Epithelial cell of esophagus (primary cell): ENCODE results near the gene RBMS3.

Experiments
- DNase-seq: peaks from one replicate; pipeline ENCODE4 v3.0.0; 2010; ENCODE audit warnings: low read depth
- H3K4me3 ChIP-seq: 2 replicates; pipeline ENCODE4 v1.5.1; 2011; ENCODE audit warnings: mild to moderate bottlenecking, low read length, control low read depth
- TF ChIP-seq, protein P1 (sequence below): IDR thresholded peaks from 2 replicates; pipeline ENCODE4 v1.5.1; 2011; ENCODE audit warnings: low read depth, mild to moderate bottlenecking, low read length, control low read depth, inconsistent platforms; ENCODE audit not compliant: insufficient read depth; ENCODE audit errors: missing control alignments

Gene RBMS3

DNA sequence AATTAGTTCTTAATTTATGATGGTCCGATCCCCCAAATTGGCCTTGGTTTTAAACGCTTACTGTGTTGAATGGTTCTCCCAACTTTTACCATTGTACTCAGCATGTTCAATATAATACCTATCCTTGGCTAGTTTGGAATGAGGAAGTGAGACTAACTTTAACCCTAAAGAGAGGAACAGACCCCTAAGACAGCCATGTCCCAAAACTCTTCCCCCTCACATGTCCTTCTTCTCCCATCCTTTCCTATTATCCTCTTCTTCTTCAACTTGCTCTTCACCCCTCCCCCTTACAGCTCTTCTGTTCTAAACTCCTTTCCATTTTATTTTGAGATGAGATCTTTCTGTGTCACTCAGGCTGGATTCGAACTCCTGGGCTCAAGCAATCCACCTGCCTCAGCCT is 116.5 kb downstream of the RBMS3 start:
- DNase-seq: no peak
- H3K4me3 ChIP-seq: no peak overlapping the region
- TF ChIP-seq, protein P1, sequence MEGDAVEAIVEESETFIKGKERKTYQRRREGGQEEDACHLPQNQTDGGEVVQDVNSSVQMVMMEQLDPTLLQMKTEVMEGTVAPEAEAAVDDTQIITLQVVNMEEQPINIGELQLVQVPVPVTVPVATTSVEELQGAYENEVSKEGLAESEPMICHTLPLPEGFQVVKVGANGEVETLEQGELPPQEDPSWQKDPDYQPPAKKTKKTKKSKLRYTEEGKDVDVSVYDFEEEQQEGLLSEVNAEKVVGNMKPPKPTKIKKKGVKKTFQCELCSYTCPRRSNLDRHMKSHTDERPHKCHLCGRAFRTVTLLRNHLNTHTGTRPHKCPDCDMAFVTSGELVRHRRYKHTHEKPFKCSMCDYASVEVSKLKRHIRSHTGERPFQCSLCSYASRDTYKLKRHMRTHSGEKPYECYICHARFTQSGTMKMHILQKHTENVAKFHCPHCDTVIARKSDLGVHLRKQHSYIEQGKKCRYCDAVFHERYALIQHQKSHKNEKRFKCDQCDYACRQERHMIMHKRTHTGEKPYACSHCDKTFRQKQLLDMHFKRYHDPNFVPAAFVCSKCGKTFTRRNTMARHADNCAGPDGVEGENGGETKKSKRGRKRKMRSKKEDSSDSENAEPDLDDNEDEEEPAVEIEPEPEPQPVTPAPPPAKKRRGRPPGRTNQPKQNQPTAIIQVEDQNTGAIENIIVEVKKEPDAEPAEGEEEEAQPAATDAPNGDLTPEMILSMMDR: no peak

DNA sequence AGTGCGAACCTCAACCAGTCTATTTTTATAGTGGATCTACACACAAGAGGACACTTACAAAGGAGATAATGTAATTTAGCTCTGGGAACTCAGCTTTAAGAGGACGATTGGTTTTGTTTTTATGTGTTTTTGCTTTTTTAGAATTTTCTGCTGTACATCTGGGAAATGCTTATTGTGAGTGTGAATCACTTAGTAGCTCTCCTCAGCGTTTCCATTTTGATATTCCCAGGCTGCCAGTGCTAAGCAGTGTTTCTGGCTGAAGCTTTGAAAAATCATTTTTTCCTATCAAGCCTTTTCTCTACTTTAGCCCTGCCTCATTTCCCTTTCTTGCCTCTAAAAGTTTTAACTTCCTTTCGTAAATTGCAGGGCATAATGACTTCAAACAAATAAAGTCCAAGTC is 117.9 kb downstream of the RBMS3 start:
- H3K4me3 ChIP-seq: no peak overlapping the region
- TF ChIP-seq, protein P1: no peak

DNA sequence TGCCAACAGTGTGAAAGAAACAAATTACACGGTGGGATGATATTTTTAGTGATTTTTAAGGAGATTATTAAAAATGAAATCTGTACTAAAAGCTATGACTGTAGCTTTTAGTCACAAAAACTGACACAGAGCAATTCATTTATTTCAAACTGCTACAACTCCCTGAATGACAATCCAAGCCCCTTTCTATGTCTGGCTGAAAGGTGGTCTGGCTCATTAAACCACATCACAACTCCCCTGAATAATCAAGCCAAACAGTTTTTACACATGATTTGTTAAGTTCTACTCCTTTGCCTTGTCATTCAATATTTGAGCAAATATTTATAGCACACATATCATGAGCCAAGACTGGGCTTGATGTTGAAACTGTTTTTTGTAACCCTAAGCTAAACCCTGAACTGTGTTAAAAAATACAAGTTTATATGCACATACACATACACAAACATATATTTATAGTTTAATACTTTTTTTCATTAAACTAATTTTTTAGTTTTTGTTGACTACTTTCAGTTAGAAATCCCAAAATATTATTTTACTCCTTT is 125.5 kb downstream of the RBMS3 start:
- TF ChIP-seq, protein P1: no peak
- no peak for DNase-seq
- no peak overlapping the region for H3K4me3 ChIP-seq

More for the DNA sequence above, 117.9 kb downstream of the RBMS3 start:
- no peak for DNase-seq

DNA sequence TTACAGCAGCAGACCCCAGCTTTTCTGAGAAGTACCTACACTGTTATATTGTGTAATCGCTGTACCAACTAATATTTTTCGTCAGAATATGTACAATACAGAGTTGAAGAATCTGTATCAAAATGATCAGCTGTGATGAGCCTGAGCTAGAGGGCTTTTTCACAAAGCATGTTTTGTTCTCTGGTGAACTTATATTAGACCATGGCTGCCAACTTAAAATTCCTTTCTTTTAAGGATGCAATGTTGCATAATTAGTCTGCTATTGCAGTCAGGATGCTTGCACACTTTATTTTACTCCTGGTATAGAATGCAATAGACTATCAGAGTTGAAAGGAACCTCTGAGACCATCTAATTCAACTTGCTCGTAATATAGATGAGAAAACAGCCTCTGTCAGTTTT is 127.8 kb downstream of the RBMS3 start:
- no peak overlapping the region for H3K4me3 ChIP-seq
- DNase-seq: no peak
- TF ChIP-seq, protein P1: no peak

DNA sequence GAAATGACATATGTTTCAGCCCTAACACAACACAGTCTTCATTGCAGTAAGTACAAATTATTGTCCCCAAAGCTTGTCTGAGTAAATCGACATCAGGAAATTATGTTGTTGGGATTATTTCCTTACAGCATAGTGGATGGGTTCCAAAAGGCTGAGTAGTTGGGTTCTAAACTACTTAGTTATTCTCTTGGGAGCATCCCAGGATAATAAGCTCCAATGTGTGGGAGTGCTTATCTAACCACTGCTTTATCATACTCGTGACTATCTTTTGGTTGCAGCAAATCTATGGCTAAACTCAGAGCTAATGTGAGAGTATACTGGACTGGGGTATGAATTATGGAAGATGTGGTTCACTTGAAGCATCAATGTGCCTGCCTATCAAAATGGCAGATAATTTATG is 128.5 kb downstream of the RBMS3 start:
- DNase-seq: no peak
- H3K4me3 ChIP-seq: no peak overlapping the region
- TF ChIP-seq, protein P1: no peak

DNA sequence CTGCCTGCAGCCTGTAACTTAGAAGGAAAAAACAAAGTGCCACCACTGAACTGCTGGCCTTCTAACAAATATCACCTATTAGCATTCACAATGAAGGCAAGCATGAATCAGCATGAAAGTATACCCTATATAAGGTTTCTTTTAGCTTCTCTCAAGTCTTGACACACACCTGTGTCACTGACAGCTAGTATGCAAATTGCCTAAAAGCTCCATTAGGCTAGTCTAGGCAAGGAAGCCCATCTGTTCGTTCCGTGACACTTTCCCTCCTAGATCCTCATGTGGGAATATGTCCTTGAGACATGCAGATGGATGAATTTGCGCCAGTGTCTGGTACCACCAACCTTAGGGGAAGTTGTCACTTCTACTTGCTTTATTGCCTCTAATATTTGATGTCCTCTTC is 129.3 kb downstream of the RBMS3 start:
- peak; percentile 77 for DNase-seq
- H3K4me3 ChIP-seq: no peak overlapping the region
- TF ChIP-seq, protein P1: no peak

DNA sequence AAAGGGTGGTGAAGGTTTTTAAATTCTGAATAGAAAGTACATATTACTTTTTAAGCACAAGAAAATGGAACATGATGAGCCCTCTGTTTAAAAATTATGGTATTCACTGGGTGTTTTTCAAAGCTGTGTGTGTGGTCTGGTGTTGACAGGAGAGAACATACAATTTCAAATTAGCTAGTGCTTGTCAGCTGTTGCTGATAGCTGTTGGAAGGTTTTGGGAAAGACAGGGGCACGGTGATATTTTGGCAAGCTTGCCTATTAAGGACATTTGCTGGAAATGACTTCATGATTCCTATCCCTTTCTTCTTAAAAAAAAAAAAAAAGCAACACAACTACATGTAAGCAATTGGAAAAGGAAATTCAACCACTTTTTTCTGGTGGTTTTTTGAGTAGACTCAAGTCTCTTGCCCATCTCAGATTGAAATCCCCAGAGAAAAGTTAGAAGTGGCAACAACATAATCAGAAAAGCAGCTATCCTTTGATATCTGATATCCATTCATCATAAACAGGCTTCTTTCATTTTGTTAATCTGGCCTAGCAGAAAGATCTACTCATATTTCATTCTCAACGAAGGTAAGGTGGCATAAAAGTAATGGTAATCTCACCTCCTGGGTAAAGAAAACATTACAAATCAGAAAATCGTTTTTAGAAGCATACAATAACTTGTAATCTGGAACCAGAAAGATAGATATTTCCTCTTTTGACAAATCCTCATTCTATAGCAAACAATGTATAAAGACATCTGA is 130.0 kb downstream of the RBMS3 start:
- TF ChIP-seq, protein P1: no peak
- no peak overlapping the region for H3K4me3 ChIP-seq
- DNase-seq: no peak
